Right ventricle myocardium inferior (tissue), 1 donor: ENCODE measurements around the gene TBXAS1. TPM values are rescaled to one million over a fixed set of nuclear protein-coding genes. Genes with fewer than 3 reads are reported as not detected.

Experiments used
- ATAC-seq: fragments of 200-7000 bp; cut with Tn5 transposase; one replicate; pipeline ENCODE4 v1.9.1; 2020; ENCODE audit warnings: mild to moderate bottlenecking, moderate library complexity
- DNase-seq: peaks from one replicate; pipeline ENCODE4 v3.0.0; 2021; ENCODE audit errors: missing footprints
- intact Hi-C: fragments of 100-400 bp; cut with DNase I; formaldehyde crosslinking; loops from one replicate; pipeline ENCODE4 v1.11.0; 2022
- total RNA-seq: library from RNA; stranded (reverse); fragmentation: NEBNext Ultra II Directional; extraction: Animal tissue kit (Norgen Biotek cat#: 25700); gene quantifications from one replicate; pipeline ENCODE4 v1.2.1, GENCODE V29; 2021
- donor health status: DM: no; HTN: yes; CAD: no; lungs with severe emphysema.

The TBXAS1 gene
- total RNA-seq, 1 donor from 2014 or later: 6.0 TPM

DNA sequence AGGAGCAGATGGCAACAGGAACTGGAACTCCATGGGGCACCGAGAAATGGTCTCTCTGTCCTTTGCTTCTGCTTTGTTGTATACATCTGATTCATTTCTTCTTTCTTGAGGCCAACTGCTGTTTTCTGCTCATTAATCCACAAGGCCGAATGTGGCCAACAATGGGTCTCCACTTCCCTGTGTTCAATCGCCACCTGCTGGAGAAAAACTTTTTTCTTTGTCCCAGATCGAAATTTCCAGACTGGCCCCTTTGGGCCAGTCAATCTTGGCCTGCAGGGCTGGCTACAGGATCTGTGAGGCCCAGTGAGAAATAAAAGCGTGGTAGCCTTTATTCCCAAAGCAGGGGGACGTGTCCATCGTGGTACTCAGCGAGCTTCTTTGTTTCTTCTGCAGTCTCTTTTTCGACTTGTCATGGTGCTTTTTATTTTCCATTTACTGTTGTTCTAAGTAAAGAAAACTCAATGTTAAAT is 174.9 kb downstream of the TBXAS1 start:
- DNase-seq (no peak), ATAC-seq (no peak)
- intact Hi-C loops: loop anchor here (2.0 to 5.0 kb wide), 5 partner anchors 225 to 503 kb away; no protein-coding TSS in a partner anchor

DNA sequence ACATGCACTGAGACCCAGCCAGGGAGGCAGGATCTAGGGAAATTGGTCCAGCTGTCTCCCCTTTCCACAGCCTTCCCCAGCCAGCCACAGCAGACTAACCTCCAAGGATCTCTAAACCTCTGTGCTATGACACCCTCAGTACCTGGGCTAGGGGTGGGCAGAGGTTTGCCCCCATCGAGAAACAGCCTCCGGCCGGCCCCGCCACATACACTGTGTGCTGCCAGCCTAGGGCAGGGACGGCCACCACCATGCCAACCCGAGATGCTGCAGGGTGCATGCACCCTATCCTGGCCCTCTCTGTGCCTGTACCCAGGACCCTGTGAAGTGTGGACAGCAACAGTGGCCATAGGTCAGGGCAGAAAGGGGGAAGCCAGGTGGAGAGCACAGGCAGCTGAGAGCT is 175.6 kb downstream of the TBXAS1 start:
- no peak for ATAC-seq
- no peak for DNase-seq
- intact Hi-C loops: loop anchor here (5.0 kb wide), 2 partner anchors 387 to 402 kb away; no protein-coding TSS in a partner anchor

DNA sequence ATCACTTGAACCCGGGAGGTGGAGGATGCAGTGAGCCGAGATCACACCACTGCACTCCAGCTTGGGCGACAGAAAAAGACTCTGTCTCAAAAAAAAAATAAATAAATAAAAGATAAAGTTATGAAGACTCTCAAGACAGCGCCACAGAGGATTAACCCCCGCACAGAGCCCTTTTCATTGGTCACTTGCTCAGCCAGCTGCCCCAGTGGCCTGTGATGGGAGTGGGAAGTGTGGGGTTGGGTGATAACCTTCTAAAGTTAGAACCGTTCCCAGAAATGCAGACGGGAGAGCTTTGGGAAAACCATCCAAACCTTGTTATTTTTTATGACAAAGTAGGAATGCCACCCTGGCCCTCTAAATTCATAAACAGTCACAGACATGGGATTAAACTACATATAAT is 176.3 kb downstream of the TBXAS1 start:
- intact Hi-C loops: no loop called here
- ATAC-seq (no peak), DNase-seq (no peak)

DNA sequence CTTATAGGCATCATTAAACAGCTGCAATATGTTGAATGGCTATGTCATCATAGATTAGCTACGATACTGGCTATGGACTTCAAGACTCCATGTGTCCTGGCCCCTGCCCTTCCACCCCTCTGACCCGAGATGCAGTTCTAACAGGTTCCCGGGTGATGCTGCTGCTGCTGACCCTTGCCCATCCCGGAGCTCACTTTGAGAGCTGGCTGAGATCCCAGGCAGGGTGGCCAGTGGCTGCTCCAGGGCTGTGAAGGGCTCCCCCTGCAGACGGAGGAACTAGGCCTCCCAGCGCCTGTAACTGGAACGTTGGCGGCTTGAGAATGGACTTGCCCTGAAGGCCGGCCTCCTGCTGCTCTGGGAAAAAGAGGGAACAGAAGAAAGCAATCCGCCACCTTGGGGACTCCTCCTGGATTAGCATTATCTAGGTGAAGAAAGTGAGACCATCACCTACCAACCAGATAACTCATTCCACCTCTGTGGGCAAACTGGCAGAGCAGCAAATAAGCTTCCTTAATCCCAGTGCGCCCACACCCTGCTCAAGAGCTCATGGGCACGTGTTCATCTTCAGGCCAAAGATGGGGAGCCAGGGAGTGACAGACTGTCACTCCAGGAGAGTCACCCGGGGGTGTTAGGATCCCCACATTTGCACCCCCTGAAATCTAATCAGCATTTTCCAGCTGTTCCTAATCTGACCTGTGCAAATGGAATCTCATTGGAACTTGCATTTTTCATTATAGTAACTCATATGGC is 176.9 kb downstream of the TBXAS1 start:
- intact Hi-C loops: no loop called here
- no peak for DNase-seq
- ATAC-seq: no peak

DNA sequence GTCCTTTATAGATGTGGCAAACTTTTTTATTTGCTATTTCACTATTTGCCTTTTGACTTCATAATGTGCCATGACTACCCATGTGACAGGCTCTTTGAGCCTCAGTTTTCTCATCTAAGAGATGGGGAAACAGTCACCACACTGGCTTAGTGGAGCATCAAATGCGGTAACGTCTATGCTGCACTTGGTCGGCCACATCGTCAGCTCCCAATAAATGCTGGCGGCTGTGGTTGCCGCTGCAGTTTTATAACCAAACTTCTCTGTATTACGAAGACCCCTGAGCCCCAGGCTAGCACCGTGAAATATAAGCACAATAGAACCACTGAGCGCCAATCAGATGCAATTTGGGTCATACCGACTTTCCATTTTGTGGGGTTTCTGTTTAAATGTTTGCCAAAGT is 177.5 kb downstream of the TBXAS1 start:
- ATAC-seq: no peak
- no peak for DNase-seq
- intact Hi-C loops: no loop called here

DNA sequence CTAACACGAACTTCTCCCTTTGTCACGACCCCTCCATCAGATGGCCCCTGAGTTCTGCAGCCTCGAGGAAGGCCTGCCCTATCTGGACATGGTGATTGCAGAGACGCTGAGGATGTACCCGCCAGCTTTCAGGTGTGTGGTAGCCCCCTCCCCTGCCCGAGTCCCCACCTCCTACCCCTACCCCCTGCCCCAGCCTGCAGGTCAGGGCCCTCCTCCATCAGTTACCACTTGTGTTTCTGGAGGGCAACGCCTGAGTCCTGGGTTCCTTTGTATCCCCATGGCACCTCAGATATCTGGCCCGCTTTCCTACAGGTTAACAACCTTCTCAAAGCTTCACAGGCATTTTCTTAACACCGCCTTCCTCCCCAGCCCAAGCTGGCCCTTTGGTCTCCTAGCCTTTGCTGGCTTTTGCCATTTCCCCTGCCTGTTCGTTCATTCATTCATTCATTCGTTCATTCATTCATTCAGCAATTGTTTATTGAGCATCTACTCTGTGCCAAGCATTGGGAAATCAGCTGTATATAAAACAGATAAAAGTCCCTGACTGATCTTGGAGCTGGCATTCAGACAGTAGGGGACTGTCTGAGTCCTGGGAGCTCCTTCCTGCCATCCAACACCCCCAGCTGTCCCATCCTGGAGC is 178.1 kb downstream of the TBXAS1 start:
- DNase-seq: no peak
- intact Hi-C loops: no loop called here
- ATAC-seq: no peak

DNA sequence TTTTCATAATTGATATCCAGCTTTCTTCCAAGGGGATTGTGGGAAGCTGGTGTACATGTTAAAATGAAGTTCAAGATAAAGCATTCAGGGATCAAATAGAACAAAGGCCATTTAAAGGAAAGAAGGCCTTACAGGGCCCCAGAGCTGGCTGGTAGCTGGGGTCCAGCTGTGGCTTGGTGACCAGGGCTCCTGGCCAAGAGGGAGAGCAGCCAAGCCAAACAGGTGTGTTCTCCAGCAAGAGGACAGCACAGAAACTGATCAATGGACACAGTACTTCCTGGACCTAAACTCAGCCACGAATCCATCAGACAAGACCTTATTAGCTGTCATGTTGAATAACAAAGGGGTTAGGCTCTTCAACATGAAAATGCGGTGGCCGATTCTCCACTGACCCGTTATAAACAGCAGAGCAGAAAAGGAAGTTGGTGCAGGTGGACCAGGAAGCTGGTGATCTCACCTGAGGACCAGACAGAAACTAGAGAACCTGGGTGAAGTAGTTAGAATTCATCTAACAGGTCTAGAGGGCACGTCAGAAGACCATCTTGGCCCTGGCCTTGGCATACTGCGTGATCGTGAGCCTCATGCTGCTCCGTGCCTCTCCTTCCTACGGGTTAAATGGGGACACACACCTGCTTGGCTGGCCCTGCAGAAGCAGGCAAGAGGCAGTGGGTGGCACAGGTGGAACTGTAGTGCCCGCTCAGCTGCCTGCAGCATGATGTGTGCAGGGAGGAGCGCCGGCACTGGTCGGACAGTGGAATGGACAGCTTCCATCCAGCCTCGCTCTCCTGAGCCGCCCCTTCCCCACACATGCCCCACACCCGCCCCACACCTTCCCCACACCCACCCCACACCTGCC is 179.9 kb downstream of the TBXAS1 start:
- ATAC-seq (no peak), DNase-seq (no peak)
- intact Hi-C loops: no loop called here

DNA sequence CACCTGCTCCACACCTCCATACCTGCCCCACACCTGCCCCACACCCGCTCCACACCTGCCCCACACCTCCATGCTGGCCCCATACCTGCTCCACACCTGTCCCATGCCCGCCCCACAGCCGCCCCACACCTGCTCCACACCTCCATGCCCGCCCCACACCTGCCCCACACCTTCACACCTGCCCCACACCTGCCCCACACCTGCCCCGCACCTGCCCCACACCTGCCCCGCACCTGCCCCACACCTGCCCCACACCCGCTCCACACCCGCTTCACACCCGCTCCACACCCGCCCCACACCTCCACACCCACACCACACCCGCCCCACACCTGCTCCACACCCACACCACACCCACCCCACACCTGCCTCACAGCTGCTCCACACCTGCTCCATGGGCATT is 180.7 kb downstream of the TBXAS1 start:
- ATAC-seq (no peak), DNase-seq (no peak)
- intact Hi-C loops: no loop called here

DNA sequence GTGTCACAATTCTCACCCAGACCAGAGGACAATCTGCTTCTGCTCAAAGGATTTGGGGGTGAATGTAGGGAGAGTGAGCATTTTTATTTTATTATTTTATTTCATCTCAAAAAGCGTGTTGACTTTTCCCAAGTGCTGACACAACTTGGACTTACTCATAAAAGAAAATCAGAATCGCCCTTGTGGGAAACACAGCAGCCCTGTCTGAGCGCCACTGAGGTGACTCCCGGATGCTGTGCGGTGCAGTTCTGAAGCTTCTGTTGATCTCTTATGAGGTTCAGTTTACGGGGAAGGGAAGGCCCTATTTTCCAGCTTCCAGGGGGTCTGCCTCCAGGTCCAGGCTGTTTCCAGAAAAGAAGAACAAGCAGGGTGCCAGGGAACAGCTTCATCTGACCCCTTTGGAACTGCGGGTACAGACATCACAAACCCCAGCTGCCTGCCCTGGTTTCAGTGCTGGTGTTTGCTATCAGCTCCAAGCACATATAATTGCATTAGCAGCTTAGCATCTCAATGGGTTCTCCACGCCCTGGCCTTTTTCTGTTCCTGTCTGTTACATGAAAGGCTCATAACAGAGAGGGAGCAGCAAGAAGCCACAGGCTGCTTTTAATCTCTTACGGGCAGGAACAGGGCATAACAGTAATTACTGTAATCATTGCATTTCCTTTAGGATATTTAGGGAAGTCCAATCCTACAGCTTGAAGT is 181.3 kb downstream of the TBXAS1 start:
- ATAC-seq: no peak
- intact Hi-C loops: no loop called here
- DNase-seq: no peak

DNA sequence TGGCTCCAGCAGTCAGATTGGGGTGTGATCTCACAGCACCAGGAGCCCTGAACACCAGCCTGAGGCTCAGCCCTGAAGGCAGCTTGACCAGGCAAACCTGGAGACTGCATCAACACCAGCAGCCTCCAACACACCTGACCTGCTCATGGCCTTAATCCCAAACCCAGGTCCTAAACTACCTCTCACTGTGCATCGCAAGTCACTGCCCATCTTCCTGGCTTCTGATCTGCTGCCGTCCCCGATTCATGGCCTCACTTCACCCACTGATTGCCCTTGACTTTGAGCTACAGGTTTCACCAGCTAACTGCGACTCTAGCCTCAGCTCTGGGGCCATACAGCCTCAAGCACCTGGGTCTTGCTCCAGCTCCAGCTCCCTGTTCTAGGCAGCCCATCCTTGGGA is 184.6 kb downstream of the TBXAS1 start:
- intact Hi-C loops: no loop called here
- ATAC-seq (no peak), DNase-seq (no peak)

DNA sequence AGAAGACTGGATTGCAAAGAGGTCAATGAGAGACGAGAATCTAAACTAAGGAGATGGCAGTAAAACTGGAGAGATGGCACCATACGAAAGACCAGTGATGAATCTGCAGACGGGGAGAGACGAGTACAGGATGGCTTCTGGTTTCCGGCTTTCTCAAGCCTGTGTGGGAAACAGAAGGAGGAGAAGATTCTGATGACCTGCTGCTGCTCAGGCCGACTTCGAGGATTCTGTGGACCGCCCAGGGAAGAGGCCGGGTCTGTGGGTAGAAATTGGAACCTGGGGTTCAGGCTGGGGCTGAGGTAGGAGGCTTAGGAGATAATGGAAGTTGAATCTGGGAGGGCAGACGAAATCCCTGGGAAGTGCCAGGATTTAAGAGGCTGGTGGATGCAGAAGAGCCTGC is 185.1 kb downstream of the TBXAS1 start:
- no peak for ATAC-seq
- intact Hi-C loops: no loop called here

DNA sequence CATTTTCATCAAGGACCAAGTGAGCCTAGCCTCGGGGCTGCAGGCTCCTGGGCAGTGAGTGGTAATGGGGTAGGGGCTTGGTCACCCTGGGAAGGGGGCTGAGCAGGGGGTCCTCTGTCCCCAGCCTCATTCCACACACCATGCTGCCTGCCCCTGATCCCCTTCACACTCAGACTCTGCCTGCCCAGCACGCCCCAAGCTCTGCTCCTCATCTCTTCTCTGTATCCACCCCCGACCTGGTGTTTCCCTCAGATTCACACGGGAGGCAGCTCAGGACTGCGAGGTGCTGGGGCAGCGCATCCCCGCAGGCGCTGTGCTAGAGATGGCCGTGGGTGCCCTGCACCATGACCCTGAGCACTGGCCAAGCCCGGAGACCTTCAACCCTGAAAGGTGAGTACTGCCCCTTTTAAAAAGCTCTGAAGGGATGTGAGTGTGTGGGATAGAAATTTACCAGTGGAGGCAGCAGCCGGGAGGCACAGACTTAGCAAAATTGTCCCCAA is 186.5 kb downstream of the TBXAS1 start:
- intact Hi-C loops: no loop called here
- no peak for DNase-seq
- ATAC-seq: peak; percentile 15

More for the DNA sequence above, 185.1 kb downstream of the TBXAS1 start:
- no peak for DNase-seq

DNA sequence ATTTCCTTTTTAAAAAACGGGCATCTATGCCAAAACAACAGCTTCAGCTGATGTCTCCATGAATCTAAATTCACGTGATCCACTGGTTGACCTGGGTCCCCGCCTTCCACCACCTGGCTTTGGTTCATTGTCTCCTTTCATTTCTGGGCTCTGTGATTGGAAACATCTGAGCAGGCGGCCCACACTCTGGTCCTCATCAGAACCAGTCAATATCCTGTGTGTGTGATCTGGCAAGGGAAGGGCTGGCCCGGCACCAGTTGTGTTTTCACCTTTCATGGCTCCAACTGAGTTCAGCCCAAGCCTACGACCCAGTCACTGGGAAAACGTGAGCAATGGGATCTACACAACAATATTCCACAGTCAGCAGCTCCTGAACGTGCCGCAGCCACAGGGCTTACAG is 187.5 kb downstream of the TBXAS1 start:
- ATAC-seq (no peak), DNase-seq (no peak)
- intact Hi-C loops: no loop called here

DNA sequence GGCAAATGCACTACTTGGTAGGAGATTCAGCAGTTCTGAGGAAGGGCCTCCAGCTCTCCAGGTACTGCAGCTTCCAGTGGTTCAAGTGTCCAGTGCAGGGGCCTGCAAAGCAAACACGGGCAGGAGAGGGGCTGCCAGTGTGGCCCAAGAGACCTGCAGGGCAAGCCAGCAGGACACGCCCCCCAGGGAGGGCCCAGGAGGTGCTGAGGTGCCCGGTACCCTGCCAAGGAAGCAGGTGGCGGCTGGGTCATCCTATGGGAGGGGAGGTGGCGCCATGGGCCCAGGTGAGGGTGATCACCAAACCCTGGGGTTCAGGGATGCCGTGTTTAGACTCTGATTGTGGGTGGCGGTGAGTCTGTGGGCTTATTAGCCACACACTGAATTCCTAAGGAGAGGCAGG is 188.0 kb downstream of the TBXAS1 start:
- DNase-seq (no peak), ATAC-seq (no peak)
- intact Hi-C loops: no loop called here

DNA sequence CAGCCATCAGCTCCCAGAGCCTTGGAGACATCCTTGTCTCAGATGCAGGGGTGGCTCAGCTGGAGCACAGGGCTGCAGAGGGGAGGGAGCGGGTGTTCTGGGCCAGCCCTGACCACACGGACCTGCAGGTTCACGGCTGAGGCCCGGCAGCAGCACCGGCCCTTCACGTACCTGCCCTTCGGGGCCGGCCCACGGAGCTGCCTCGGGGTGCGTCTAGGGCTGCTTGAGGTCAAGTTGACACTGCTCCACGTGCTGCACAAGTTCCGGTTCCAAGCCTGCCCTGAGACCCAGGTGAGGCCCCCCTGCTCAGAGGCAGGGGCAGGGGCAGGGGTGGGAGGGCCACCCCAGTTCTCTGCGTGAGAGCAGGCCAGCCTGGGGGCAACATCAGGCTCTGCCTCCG is 188.5 kb downstream of the TBXAS1 start:
- intact Hi-C loops: no loop called here
- ATAC-seq: no peak
- no peak for DNase-seq

DNA sequence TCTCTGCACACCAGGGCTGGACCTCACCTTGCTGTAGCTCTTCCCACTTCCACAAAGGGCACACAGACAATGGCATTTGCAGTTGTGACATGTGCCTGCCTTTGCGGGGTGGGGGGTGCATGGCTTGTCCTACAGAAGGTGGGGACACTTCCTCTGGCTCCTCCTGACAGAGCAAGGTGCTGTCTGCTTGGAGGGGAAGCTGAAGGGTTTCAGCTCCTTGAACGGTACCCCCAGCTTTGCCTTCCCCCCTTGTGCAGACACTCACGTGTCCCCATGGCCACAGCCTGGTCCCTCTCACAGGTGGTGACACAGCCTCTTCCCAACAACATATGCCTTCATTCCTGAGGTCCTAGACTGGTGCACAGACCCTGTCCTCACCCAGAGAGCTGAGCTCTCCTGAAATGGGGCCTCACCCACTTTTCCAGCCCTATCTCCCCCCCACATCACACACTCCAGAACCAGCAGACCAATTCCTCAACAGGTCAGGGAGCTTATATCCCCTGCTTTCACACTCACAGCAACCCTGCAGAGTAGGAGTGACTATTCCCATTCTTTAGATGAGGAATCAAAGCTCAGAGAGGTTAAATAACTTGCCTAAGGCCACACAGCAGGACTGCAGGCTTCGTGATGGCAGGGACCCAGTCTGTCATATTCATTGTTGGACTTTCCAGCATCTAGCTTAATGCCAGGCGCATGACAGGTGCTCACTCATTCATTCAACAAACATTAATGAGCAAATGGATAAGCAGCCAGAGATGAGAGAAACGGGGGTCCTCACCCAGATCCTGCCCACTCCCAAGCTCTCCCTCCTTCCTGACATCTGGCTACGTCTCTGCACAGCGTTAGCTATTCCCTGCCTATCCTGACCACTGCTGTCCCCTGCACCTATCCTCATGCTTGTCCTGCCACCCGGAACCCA is 189.3 kb downstream of the TBXAS1 start:
- ATAC-seq: no peak
- DNase-seq: no peak
- intact Hi-C loops: no loop called here

DNA sequence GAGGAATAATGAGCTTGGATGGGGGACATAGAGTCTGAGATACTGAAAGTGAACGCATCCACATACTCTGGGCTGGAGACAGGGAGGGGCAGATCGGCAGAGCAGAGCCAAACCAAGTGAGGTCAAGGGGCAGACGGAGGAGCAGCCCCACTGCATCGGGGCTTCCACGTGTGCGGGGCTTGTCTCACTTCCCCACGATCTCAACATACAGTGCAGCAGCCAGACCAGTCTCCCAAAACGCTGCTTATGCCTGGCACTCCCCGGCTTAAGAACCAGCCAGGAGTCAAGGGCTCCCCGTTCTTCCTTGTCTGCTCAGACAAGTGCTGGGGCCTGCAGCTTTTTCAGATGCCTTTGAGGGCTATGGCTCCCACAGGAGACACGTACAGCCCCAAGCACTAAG is 190.1 kb downstream of the TBXAS1 start:
- no peak for DNase-seq
- no peak for ATAC-seq
- intact Hi-C loops: no loop called here

DNA sequence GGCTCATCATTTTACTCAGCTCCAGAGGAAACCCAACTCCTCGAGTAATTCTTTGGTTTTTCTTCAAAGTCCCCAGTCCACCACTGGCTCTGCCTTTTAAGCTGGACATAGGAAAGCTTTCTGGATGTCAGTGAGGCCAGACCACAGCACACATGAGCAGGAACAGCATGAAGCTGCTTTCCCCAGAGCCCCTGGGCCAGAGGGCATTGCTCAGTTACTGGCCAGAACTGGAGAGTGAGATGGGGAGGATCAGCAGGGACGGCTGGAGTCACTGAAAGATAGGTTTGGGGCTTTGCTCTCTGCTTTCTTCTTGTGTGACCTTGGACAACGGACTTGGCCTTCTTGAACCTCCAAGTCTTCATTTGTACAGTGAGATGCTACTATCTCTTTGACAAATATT is 190.5 kb downstream of the TBXAS1 start:
- DNase-seq: no peak
- ATAC-seq: no peak
- intact Hi-C loops: no loop called here
